GM19240 (cell line): Measurements from ENCODE around the gene CCR7.

Experiments used
- DNase-seq: peaks from one replicate; pipeline ENCODE4 v3.0.0; 2011; ENCODE audit warnings: low spot score; ENCODE audit not compliant: insufficient read length

Gene CCR7, protein sequence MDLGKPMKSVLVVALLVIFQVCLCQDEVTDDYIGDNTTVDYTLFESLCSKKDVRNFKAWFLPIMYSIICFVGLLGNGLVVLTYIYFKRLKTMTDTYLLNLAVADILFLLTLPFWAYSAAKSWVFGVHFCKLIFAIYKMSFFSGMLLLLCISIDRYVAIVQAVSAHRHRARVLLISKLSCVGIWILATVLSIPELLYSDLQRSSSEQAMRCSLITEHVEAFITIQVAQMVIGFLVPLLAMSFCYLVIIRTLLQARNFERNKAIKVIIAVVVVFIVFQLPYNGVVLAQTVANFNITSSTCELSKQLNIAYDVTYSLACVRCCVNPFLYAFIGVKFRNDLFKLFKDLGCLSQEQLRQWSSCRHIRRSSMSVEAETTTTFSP

DNA sequence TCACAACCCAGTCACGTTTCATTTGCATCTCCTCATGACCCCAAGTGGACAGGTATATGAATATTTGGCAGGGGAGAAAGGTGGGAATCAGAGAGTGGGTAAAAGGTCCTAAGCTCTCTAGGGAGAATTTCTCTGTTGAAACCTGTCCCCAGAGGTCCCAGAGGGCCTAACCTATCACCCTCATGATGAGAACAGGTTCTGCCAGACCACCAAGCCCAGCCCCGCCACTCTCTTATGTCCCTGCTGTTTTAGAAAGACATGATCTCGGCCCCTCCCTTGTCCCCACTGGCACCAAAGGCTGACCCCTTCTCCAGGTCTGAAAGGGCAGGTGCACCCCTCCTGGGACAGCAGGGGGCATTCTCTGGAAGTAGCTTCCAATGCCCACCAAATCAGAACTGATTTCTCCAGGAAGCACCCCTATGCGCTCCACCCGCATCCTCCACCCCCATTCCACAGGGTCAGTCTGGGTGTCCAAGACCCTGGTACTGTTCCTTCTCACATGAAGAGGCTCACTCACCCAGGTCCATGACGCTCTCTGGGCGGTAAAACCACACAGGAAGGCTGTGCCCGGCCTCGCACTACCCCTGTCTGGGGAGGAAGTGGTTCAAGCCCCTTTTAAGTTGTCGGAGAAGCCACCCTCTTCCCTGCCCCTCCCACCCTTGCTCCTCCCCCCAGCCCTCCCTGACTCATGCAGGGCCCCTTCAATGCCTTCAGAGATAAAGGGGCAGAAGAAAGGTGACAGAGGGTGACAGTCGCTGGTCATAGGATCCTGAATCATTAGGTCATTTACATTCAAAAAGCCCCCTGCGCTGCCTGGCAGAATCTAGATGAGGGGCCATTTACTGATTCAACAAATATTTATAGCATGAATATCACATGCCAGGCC is at the start of gene CCR7:
Gene CCR7, minus strand, starts transcription at position 590 of the 886 bp plus-strand sequence. Its CDS starts 63 bp downstream, at position 527.
- DNase-seq = no peak

- DNase-seq = no peak
Measured at GRCh38 chr17:40614431-40615067, 49.3 kb upstream of the CCR7 start.

DNA sequence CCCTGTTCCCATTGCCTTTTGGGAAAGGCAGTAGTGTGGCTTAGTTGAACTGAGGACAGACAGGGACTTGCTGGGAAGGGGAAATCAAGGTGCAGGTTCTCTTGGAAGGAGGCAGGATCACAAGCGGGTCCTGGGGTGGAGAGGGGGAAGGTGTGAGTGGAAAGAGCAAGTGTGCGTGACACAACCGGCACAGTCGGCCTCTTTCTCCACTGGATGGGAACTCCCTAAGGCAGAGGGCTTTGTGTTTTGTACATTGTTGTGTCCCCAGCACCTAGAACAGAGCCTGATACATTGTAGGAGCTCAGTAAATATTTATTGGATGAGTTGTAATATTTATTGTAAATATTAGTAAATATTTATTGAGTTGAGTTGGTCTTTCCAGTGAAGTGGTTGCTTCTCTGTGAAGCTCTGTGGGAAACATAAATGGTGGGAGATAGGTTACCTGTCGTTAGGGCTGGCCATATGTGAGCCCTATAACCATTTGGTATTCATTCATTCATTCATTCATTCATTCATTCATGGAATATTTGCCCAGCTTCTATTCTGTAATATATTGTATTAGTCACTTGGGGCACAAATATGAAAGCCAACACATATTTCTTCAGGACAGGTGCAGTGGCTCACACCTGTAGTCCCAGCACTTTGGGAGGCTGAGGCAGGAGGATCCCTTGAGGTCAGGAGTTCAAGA is 48.3 kb upstream of the CCR7 start:
- DNase-seq = no peak

GRCh38 chr17:40612599-40613244 is 47.5 kb upstream of the CCR7 start:
- DNase-seq = no peak

DNA sequence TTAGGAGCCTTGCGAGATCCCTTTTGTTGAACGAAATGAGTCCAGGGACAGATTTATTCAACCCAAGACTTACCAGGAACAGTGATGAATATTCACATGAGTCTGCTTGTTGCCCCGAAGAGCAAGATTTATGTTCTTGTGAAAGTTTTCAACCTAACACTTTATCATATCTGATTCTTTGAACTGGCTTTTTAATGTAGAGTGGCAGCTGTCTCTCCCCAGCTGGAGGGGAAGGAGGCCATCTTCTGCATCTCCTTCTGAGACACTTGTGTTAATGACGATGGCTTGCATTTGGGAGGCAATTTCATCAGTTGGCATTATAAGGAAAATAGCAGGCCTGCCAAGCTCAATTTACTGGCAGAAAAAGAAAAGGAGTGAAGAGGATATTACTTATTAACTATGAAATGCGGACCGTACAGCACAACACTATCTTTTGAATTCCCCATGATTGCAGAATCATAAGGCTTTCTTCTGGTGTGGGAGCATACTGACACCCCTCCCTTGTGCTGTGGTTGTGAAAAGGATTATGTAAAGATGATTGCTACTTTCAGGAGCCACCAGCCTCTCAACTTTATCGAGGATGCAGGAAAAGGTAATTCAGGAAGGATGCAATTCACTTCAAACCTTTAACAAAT is 46.7 kb upstream of the CCR7 start:
- DNase-seq = no peak

DNA sequence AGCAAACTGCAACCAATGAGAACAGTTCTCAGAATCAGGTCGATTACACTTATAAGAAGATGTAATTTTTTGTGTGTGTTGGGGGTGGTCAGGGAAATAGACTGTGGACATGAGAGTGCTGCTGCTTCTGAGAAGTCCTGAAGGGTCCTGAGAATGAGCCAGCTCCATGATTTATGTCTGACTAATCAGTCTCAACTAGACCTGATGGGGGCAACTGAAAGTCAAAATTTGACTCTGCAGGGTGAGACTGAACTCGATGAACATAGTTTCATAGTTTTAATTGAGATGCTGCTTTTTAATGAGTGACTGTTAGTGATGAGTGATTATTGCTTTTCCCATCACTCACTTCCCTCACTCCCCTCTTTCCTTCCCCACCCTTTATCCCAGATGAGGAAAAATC is 45.1 kb upstream of the CCR7 start:
- no peak for DNase-seq

DNA sequence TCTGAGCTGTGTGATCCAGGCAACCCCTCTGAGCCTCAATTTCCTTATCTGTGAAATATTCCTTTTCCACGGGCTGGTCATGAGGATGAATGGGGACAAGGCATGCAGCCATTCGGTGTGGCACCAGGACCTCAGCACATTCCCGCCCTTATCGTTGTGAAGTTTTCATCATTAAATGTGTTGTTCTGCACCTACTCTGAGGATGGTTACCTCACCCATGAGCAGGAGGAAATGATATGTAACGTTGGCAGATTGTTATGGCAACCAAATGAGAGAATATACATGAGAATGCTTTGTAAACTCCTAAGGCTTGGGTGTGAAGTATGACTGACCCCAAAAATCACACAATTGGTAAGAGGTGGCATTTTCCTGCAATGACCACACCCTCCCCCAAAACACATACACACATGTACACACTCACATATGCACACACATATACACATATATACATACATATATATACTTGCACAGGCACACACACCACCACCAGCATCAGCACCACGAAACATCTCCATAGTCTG is 42.8 kb upstream of the CCR7 start:
- DNase-seq = no peak

DNA sequence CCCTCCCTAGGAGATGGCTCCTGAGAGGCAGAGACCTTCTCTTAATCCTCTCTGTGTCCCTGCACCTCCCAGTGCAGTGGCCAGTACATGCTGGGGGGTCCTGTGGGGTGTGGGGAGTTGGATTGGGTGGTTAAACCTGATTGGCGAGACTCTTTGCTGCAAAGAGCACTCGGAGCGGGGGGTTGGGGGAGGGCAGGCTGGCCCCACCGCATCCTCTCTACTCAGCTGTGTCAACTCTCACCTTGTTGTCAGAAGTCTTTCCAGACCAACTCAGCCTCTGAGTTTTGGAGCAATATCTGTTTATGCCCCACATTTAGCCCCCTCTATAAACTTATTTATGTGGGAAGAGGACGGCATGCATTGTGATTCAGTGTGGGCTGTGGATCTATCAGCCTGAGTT is 42.4 kb upstream of the CCR7 start:
- DNase-seq = no peak

GRCh38 chr17:40606548-40607353 is 41.5 kb upstream of the CCR7 start:
- no peak for DNase-seq

DNA sequence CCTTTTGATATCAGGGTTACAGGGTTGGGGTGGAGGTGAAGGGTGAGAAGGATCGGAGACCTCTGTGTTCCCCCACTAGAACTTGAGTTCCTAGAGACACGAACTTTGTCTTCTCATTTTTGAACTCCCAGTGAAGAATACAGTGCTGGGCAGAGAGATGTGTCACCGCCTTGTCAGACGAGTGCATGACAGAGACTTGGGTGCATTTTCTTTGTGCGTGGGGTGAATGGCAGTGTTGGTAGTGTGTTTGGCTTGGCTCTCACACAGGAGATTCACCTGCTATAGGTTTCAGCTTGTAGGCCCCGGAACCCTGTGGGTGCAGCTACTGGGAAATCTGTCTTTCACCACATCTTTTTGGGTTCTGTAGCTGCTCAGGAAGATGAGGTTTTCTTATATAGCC is 40.0 kb upstream of the CCR7 start:
- no peak for DNase-seq

DNA sequence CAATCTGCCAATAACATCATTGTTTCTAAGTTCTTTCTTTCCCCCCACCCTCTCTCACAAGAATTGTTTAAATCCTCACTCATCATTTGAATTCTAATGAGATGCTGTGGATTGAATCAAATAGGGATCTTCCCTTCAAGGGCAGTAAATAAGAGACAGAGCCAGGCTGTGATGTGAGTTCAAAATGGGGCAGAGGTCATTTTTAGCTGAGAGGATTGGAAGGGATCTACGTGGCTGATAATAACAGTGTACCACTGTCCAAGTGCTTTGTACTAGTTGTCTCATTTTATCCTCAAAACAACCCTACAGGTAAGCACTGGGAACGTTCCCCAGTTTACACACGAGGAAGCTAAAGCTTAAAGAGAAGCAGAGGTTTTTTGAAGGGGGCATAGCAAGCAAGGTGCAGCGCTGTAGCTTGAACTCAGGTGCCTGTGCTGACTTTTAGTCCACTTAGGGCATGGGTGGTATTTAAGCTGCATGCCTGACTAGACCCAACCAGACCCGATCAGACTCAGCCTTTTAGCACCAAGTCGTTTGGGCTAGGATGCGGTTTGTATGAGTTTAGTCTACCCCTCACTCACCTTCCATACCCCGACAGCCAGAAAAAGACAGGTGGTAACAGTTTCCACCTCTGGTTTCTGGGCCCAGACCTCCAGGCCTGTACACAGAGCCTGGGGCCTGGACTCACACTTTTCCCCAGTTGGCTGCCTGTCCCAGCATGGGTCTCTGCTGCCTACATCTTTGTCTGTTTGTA is 39.2 kb upstream of the CCR7 start:
- no peak for DNase-seq

GRCh38 chr17:40602445-40603443 is 37.5 kb upstream of the CCR7 start:
- peak; percentile 45 for DNase-seq

DNA sequence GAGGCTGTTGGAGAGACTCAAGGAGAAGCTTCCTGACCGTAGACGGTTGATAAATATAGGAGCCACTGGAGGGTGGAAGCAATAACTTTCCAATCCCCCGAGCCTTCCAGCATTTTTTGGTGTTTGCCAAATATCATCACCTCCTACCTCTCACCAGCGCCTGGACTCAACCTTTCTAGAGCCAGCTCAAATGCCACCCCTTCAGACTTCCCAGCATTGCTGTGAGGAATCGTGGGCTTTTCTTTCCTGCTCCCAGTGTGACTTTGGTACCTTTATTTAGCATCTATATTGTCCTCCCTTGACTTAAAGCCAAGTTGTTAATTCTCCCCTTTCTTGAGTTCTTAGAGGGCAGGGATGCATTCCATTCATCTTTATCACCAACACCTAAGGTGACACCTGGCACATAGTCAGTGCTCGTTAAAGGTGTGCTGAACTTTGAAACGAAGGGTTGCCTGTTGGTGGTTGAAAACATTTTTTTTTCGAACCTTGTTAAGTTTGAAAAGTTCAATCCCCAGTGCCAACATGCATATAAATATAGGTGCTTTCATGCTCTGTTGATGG is 35.3 kb upstream of the CCR7 start:
- DNase-seq = no peak

GRCh38 chr17:40599468-40599763 is 34.1 kb upstream of the CCR7 start:
- DNase-seq = no peak

- peak; percentile 43 for DNase-seq
Measured at GRCh38 chr17:40598619-40599467, 33.6 kb upstream of the CCR7 start.

DNA sequence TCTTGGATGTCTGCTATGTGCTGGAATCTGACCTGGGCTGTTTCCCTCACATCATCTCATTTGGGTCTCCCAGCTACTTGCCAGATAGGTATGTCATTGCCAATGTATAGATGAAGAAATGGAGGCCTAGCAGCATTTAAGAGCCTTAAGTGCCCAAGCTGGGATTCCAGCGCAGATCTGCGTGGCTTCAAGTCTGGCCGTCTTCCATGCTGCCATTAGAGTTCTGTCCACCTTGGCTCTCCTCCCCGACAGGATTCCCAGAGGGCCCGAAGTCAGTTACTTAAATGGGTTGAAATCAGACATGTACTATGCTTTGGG is 33.0 kb upstream of the CCR7 start:
- no peak for DNase-seq
